HepG2 (cell line): ENCODE data around the gene TMEM61. TPM values are rescaled to one million over a fixed set of nuclear protein-coding genes. Genes with fewer than 3 reads are reported as not detected.
A peak's percentile ranks its signal among the peaks of the same experiment; 100 is the strongest.

ENCODE experiments used
- ATAC-seq: fragments of 200-7000 bp; cut with Tn5 transposase; 3 replicates; pipeline ENCODE4 v1.9.1; 2020; ENCODE audit warnings: mild to moderate bottlenecking, moderate library complexity
- BruUV-seq: library from RNA; stranded (reverse); fragments of 400-500 nt; replicated peaks from 2 replicates; lab custom pipeline; 2021; lab: Mats Ljungman, UMichigan
- CTCF ChIA-PET: fragments of 300-600 bp; formaldehyde crosslinking; extraction: SDS; loops from one replicate; lab custom pipeline; 2021; ENCODE audit warnings: low total read pairs, inconsistent platforms, low intra/inter-chr PET ratio; lab: Yijun Ruan, JAX
- POLR2A ChIA-PET: fragments of 350-600 bp; sonication (Branson Sonifier 250); formaldehyde crosslinking; loops from one replicate; lab custom pipeline; 2020; ENCODE audit warnings: antibody characterized with exemption, inconsistent platforms; lab: Yijun Ruan, JAX
- DNase-seq: peaks from one replicate; pipeline ENCODE4 v3.0.0-alpha.2; 2015; ENCODE audit warnings: low spot score
- FAIRE-seq: peaks from 3 replicates; lab custom pipeline; 2011; peaks lifted over from hg19 to GRCh38; lab: Jason Lieb, UNC
- H2AFZ ChIP-seq: one replicate; pipeline ENCODE4 v1.6.1; 2011; ENCODE audit warnings: low read length, inconsistent platforms
- H3K27ac ChIP-seq: fragments of 300-600 bp; 3 replicates; pipeline ENCODE4 v1.8.0; 2011; ENCODE audit warnings: mixed run types, mild to moderate bottlenecking, mixed read lengths, low read length, inconsistent platforms; ENCODE audit not compliant: insufficient read depth; ENCODE audit errors: extremely low read length
- H3K27me3 ChIP-seq, 2 experiments: fragments of 200-600 bp in 1 of 2; 2 replicates in 1 of 2; 3 replicates in 1 of 2; pipeline versions ENCODE4 v1.6.0 to v1.8.0; 2011; ENCODE audit warnings: low read length in 2 of 2, mild to moderate bottlenecking in 2 of 2, moderate library complexity in 2 of 2, inconsistent platforms in 1 of 2; ENCODE audit not compliant: insufficient read depth in 2 of 2, control insufficient read depth in 1 of 2
- H3K36me3 ChIP-seq, 2 experiments: fragments of 200-600 bp in 1 of 2; replicated peaks in 1 of 2; 2 replicates in 1 of 2; 3 replicates in 1 of 2; pipeline versions ENCODE4 v1.5.1 to v1.8.0; 2011; ENCODE audit warnings: low read length in 2 of 2, inconsistent platforms in 1 of 2; ENCODE audit not compliant: insufficient read depth in 2 of 2, control insufficient read depth in 1 of 2
- H3K4me1 ChIP-seq: 2 replicates; pipeline ENCODE4 v1.5.1; 2012; ENCODE audit warnings: low read length, inconsistent platforms; ENCODE audit not compliant: insufficient read depth
- H3K4me2 ChIP-seq: 2 replicates; pipeline ENCODE4 v1.6.0; 2011; ENCODE audit warnings: low read depth, low read length, inconsistent platforms
- H3K4me3 ChIP-seq, 3 experiments: fragments of 200-600 bp in 1 of 3; sonication (generic), shearing (Covaris generic) in 1 of 3; replicated peaks in 1 of 3; 2 replicates each; pipeline ENCODE4 v1.5.1; 2011 to 2016; ENCODE audit warnings: low read length in 3 of 3, inconsistent platforms in 2 of 3, low read depth in 2 of 3, mild to moderate bottlenecking in 2 of 3, control low read depth in 1 of 3, mixed read lengths in 1 of 3; ENCODE audit not compliant: insufficient read depth in 1 of 3
- H3K79me2 ChIP-seq: one replicate; pipeline ENCODE4 v1.6.1; 2011; ENCODE audit warnings: low read length, inconsistent platforms; ENCODE audit not compliant: insufficient read depth
- H3K9ac ChIP-seq: 2 replicates; pipeline ENCODE4 v1.6.0; 2011; ENCODE audit warnings: mild to moderate bottlenecking, low read depth, low read length, inconsistent platforms; ENCODE audit not compliant: insufficient read depth
- H3K9me3 ChIP-seq: 2 replicates; pipeline ENCODE4 v1.5.1; 2012; ENCODE audit warnings: mild to moderate bottlenecking, low read length
- H4K20me1 ChIP-seq: 2 replicates; pipeline ENCODE4 v1.6.0; 2011; ENCODE audit warnings: inconsistent platforms, mild to moderate bottlenecking, low read length, moderate library complexity; ENCODE audit not compliant: insufficient read depth
- BHLHE40 ChIP-seq: IDR thresholded peaks from 2 replicates; pipeline ENCODE4 v1.6.1; 2011; ENCODE audit warnings: low read length, improper control_type of control experiment
- SALL1 ChIP-seq: sonication (generic); formaldehyde crosslinking; IDR thresholded peaks from 2 replicates; pipeline ENCODE4 v1.8.0; 2022; ENCODE audit warnings: mild to moderate bottlenecking, missing genetic modification reagents
- SMARCE1 ChIP-seq: fragments of 450-650 bp; IDR thresholded peaks from 2 replicates; pipeline ENCODE4 v1.6.1; 2017; ENCODE audit warnings: borderline replicate concordance
- ZFP90 ChIP-seq: sonication (generic); formaldehyde crosslinking; IDR thresholded peaks from 2 replicates; pipeline ENCODE4 v1.8.0; 2022; ENCODE audit warnings: missing genetic modification reagents, mild to moderate bottlenecking, inconsistent platforms, borderline replicate concordance
- ZNF354B ChIP-seq: sonication (generic); formaldehyde crosslinking; IDR thresholded peaks from 2 replicates; pipeline ENCODE4 v1.8.0; 2022; ENCODE audit warnings: mild to moderate bottlenecking, missing genetic modification reagents
- ZNF577 ChIP-seq: sonication (generic); formaldehyde crosslinking; IDR thresholded peaks from 2 replicates; pipeline ENCODE4 v1.4.0; 2020; ENCODE audit warnings: mild to moderate bottlenecking, low read depth, missing genetic modification reagents, borderline replicate concordance
- ZNF768 ChIP-seq: sonication (generic); formaldehyde crosslinking; IDR thresholded peaks from 2 replicates; pipeline ENCODE4 v1.4.0; 2020; ENCODE audit warnings: missing genetic modification reagents
- ZNF816 ChIP-seq: sonication (generic); formaldehyde crosslinking; IDR thresholded peaks from 2 replicates; pipeline ENCODE4 v1.8.0; 2022; ENCODE audit warnings: missing genetic modification reagents, mild to moderate bottlenecking, borderline replicate concordance
- ZNF879 ChIP-seq: sonication (generic); formaldehyde crosslinking; IDR thresholded peaks from 2 replicates; pipeline ENCODE4 v1.8.1; 2023; ENCODE audit warnings: missing genetic modification reagents
- WGBS: methylation state at CpG from one replicate; pipeline ENCODE4 v1.1.6; 2017; ENCODE audit warnings: low lambda C conversion rate; 5-methylcytosine and 5-hydroxymethylcytosine counted together
- in situ Hi-C: cut with HindIII; loops from 2 replicates; pipeline ENCODE4 v1.10.0; 2017; ENCODE audit warnings: low pct_unique_long_range_greater_than_20kb; ENCODE audit not compliant: extremely low pct_ligation_motif_present
- intact Hi-C: fragments of 100-400 bp; cut with micrococcal nuclease; formaldehyde crosslinking; loops from one replicate; pipeline ENCODE4 v1.10.0; 2022; ENCODE audit not compliant: unreplicated experiment
- polyA plus RNA-seq, 8 experiments: library from polyadenylated mRNA; depleted of rRNA in 3 of 8; stranded (reverse) in 7 of 8; unstranded in 1 of 8; fragments of >200 nt; fragmentation: Illumina TruSeq in 4 of 8; extraction: Trizol in 4 of 8; gene quantifications; 2 replicates each; pipeline versions ENCODE4 v1.2.1 to v1.2.3, GENCODE V29; 2011 to 2016; ENCODE audit warnings: low read depth in 4 of 8, missing spikeins in 1 of 8, mixed read lengths in 1 of 8; ENCODE audit not compliant: insufficient read depth in 1 of 8
- total RNA-seq, 5 experiments: library from RNA; depleted of rRNA; stranded (reverse); fragments of >200 nt; fragmentation: Illumina TruSeq; extraction: Trizol; gene quantifications; 2 replicates each; pipeline ENCODE4 v1.2.3, GENCODE V29; 2016; ENCODE audit warnings: low read depth in 1 of 5

TMEM61 gene
- total and polyA plus RNA-seq, 2 of the 13 experiments (the other 11 are each of a cell fraction or from before 2014, with no cell fraction given), result not detected

- H3K4me3 ChIP-seq, result no peak overlapping the region
- in situ Hi-C loops, result loop anchor here (10.0 kb wide), 1 partner anchor 175 kb away; no protein-coding TSS in a partner anchor
- H3K27ac ChIP-seq, result no peak overlapping the region
- 25% methylated on average over 6 of the region's 13 CpGs for WGBS
- peaks cover 7% of the 10 kb centered on the region; the same call in 1 of the 2 replicates for H3K4me1 ChIP-seq
- BruUV-seq, result no TSS peak
- TF ChIP-seq ZNF768 (peak; percentile 75; the same call in 1 of the 2 replicates), ZFP90 (CRISPR knock-in tag) (no peak), SMARCE1 (no peak), BHLHE40 (no peak), ZNF816 (CRISPR knock-in tag) (no peak), ZNF354B (no peak), SALL1 (no peak)
- no peak overlapping the region for H3K9ac ChIP-seq
- intact Hi-C loops, result no loop called here
- DNase-seq (no peak), FAIRE-seq (no peak), ATAC-seq (no peak)
- POLR2A ChIA-PET, result no interaction called here
- peaks cover 2 to 24% of the 10 kb centered on the region in 2 experiments; a peak in 4 of 5 replicates for H3K27me3 ChIP-seq
- H3K79me2 ChIP-seq, result no peaks in the 10 kb centered on the region
- CTCF ChIA-PET, result no interaction called here
- H3K36me3 ChIP-seq, result no peaks in the 10 kb centered on the region
- no peak overlapping the region for H3K4me2 ChIP-seq
- H3K9me3 ChIP-seq, result no peaks in the 10 kb centered on the region
- H4K20me1 ChIP-seq, result no peaks in the 10 kb centered on the region
- H2AFZ ChIP-seq, result no peak overlapping the region
Observed at GRCh38 chr1:54989968-54990810, 9.8 kb downstream of the TMEM61 start.

- no peak overlapping the region for H2AFZ ChIP-seq
- no peaks in the 10 kb centered on the region for H4K20me1 ChIP-seq
- no peak overlapping the region for H3K9ac ChIP-seq
- peaks cover 7% of the 10 kb centered on the region; the same call in 1 of the 2 replicates for H3K4me1 ChIP-seq
- H3K27me3 ChIP-seq, result peaks cover 0 to 29% of the 10 kb centered on the region in 2 experiments; a peak in 4 of 5 replicates
- intact Hi-C loops (no loop called here), in situ Hi-C loops (loop anchor here (10.0 kb wide), 1 partner anchor 176 kb away; no protein-coding TSS in a partner anchor)
- ATAC-seq, result no peak
- no CpG with 5 or more reads among the region's 4 CpGs for WGBS
- FAIRE-seq, result no peak
- ChIA-PET CTCF (no interaction called here), POLR2A (no interaction called here)
- no peaks in the 10 kb centered on the region for H3K36me3 ChIP-seq
- no peak overlapping the region for H3K27ac ChIP-seq
- no peak for TF ChIP-seq ZNF577 (CRISPR knock-in tag)
- TF ChIP-seq ZNF879 (CRISPR knock-in tag), result no peak
- H3K4me2 ChIP-seq, result no peak overlapping the region
- no peaks in the 10 kb centered on the region for H3K79me2 ChIP-seq
- H3K9me3 ChIP-seq, result no peaks in the 10 kb centered on the region
- no peak overlapping the region for H3K4me3 ChIP-seq
- no TSS peak for BruUV-seq
- no peak for DNase-seq
Observed at GRCh38 chr1:54990916-54991315, 10.5 kb downstream of the TMEM61 start.
